22Rv1 (cell line): Measurements from ENCODE around the gene ZNF716.
A peak's percentile ranks its signal among the peaks of the same experiment; 100 is the strongest.
"Not testable (repeated sequence)": the region's sequence is repeated elsewhere in the genome, so short reads cannot be mapped to it uniquely, and the experiment has no call there.

Experiments
- H3K27ac ChIP-seq: fragments of 450-650 bp; 2 replicates; pipeline ENCODE4 v1.5.1; 2017
- ZFX ChIP-seq: fragments of 450-650 bp; IDR thresholded peaks from 2 replicates; pipeline ENCODE4 v1.6.1; 2017; ENCODE audit warnings: antibody characterized with exemption, borderline replicate concordance
- TF ChIP-seq, protein P1 (sequence below): fragments of 450-650 bp; IDR thresholded peaks from 2 replicates; pipeline ENCODE4 v1.5.1; 2017; ENCODE audit warnings: mild to moderate bottlenecking

ZNF716 gene

DNA sequence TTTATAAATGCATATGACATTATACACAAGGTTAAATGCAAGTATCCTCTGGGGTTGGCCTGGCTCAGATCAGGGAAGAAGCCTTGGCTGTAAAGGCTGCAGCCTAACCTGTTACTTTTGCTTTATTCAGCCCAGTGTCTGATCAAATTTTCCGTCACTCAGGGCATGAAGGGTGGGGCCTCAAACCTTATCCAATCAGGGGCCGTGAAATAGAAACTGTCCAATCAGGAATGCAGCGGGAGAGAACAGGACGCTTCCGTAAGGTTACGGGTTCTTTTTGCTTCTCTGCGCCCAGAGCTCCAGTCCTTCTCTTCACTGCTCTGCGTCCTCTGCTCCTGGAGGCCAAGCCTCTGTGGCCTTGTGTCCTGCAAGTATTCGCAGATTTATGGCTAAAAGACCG lies at the start of gene ZNF716:
ZNF716 (plus strand) TSS at position 274 of the 400 bp plus-strand sequence; CDS start at position 386, 112 bp downstream.
- H3K27ac ChIP-seq, result peak within 1 kb of the TSS; percentile 81
- TF ChIP-seq ZFX, result no peak
- TF ChIP-seq, protein P1, sequence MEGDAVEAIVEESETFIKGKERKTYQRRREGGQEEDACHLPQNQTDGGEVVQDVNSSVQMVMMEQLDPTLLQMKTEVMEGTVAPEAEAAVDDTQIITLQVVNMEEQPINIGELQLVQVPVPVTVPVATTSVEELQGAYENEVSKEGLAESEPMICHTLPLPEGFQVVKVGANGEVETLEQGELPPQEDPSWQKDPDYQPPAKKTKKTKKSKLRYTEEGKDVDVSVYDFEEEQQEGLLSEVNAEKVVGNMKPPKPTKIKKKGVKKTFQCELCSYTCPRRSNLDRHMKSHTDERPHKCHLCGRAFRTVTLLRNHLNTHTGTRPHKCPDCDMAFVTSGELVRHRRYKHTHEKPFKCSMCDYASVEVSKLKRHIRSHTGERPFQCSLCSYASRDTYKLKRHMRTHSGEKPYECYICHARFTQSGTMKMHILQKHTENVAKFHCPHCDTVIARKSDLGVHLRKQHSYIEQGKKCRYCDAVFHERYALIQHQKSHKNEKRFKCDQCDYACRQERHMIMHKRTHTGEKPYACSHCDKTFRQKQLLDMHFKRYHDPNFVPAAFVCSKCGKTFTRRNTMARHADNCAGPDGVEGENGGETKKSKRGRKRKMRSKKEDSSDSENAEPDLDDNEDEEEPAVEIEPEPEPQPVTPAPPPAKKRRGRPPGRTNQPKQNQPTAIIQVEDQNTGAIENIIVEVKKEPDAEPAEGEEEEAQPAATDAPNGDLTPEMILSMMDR, result no peak

DNA sequence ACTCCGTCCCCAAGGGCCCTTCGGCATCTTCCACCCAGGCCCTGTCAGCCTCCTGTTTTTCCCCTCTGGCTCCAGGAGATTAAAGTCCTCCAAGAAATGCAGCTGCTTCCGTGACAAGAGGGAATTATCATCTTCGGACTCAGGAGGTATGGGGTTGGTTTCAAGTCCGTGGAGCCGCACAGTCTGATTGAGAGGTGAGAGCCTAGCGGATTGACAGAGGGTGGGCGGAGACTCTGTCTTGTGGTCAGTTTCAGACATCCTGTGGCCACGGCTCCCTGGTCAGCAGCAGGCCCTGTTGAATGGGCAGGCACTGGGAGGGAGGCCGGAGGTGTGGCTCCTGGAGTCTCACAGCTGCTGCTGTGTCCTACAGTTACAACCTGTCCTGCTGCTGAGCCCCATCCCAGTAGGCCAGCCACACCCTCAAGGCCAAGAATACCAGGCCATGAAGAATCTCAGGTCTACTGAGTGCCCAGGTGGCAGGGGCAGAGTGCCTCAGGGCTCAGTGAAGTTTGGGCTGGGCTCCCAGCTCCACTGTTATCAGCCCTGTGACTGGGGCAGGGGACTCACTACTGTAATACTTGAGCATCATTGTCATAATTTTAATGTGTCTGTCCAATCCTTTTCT lies 49.3 kb upstream of the ZNF716 start:
- TF ChIP-seq, protein P1, result no peak
- no peak for TF ChIP-seq ZFX
- H3K27ac ChIP-seq, result no peak overlapping the region

DNA sequence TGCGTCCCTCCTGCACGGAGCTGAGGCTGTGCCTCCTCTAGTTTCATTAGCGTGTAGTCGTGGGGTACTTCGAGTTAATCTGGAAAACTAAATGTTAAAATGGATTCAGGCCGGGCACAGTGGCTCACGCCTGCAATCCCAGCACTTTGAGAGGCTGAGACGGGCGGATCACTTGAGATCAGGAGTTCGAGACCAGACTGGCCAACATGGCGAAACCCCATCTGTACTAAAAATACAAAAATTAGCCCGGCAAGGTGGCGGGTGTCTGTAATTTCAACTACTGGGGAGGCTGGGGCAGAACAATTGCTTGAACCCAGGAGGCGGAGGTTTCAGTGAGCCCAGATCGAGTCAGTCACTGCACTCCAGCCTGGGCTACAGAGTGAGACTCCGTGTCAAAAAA lies 46.9 kb upstream of the ZNF716 start:
- not testable (repeated sequence) for H3K27ac ChIP-seq

DNA sequence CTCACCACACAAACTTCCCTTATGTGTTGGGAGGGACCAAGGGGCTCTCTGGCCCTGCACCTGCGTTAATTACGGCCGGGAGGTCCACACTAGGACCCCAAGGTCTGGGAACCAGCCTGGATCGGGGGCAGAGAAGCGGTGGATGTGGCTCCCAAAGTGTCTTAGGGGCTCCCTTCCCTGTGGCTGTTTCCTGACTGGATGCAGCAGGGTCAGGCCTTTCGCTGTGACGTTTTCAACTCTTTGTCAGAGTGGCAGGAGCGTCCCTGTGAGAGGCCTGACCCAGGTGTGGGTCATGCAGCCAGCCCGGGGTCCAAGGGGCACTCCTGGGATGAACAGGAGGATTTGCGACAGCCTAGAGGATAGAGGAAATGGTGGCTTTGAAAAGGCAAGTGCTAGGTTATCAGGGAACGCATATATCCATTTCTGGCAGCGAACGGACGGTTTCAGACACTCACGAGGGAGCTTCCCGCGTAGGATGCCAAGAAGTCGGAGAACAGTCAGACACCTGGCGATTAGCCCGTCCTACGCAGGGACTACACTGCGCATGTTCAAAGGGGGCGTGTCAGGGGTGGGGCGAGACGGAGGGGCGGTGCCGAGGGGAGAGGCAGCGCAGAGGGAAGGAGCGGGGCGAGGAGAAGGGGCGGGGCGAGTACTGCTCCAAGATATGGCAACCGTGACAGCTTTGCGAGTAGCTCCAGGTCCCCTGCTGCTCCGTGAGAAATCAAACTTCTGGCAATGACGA lies 46.2 kb upstream of the ZNF716 start:
- TF ChIP-seq, protein P1, result no peak
- no peak for TF ChIP-seq ZFX
- peak overlapping the region; percentile 60 for H3K27ac ChIP-seq

DNA sequence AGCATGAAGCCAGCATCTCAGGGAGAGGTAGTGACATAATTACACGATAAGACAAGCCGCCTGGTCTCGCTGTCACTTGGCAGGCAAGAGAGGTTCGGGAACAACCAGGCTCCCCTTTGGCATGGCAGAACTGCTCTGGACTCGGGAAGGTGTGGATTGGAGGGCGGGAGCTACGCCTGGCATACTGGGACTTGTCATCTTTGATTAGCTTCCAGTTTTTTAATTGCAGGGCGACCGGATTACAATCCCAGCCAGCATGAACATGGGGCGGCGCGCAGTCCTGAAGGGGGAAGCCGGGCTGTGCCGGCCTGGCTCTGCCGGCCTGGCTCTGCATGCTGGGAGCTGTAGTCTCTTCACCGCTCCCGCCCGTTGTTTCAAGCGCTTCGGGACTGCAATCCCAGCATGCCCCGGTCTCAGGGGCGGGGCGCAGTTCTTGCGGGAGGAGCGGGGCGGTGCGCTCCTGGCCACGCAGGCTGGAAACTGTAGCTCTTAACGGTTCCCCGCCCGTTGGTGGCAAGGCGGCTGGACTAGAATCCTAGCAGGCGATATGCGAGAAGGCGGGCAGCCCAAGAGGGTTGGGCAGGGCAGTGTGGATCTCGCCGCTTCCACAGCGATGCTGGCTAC lies 45.5 kb upstream of the ZNF716 start:
- no peak for TF ChIP-seq ZFX
- TF ChIP-seq, protein P1, result no peak
- peak overlapping the region; percentile 60 for H3K27ac ChIP-seq

DNA sequence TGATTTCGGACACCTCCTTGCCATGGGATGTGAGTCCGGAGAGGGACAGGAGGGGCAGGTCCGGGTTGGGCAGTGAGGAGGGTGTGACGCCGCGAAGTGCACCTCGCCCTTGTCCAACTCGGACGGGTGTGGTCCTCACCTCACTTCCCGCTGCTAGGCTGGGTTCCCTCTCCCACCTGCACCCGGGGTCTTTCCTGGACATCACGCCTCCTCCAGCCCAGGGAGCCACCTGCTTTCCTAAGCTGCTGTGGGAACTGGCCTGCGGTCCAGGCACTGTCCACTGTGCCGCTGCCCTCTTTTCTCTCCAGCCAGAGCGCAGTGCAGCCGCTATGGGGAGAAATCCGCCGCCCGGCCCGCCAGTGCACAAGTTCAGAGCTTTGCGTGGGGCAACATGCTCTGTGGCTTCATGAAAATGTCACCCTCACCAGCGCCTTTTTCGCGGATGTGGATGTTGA lies 45.0 kb upstream of the ZNF716 start:
- TF ChIP-seq, protein P1, result no peak
- no peak for TF ChIP-seq ZFX
- peak overlapping the region; percentile 60 for H3K27ac ChIP-seq

DNA sequence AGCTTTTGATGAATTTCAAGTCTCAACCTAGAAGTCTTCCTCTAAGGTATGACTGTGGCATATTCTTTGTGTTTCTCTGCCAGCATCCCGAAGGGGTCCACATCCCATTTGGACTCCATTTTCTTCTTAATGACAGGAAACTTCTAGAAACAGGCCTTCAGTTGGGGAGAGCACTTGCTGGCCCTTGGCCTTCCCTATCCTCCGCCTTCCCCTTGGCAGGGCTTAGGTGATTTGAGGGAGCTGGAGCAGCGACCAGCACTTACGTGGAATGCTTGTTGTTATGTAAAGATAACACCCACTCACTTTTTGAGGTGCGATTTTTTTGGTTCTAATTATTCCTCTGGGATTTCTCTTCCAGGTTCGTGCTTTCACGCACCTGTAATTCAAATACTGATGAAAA lies 42.9 kb upstream of the ZNF716 start:
- H3K27ac ChIP-seq, result no peak overlapping the region
- TF ChIP-seq, protein P1, result no peak
- no peak for TF ChIP-seq ZFX
